ENCODE measurements around the gene MYO7B.

Gene MYO7B

GRCh38 chr2:127650785-127651380 lies 115.4 kb downstream of the MYO7B start:
- no peak for DNase-seq (ENCODE audit: low spot score)

- DNase-seq (ENCODE audit: low spot score): no peak
These were observed 115.9 kb downstream of the MYO7B start for GRCh38 chr2:127651381-127651809.

- DNase-seq (ENCODE audit: low spot score): no peak
These were observed 116.6 kb downstream of the MYO7B start for GRCh38 chr2:127651971-127652550.

- no peak for DNase-seq (ENCODE audit: low spot score)
These were observed 117.4 kb downstream of the MYO7B start for GRCh38 chr2:127652786-127653357.

- DNase-seq (ENCODE audit: low spot score): no peak
These were observed 118.1 kb downstream of the MYO7B start for GRCh38 chr2:127653421-127654083.

- no peak for DNase-seq (ENCODE audit: low spot score)
These were observed 118.8 kb downstream of the MYO7B start for GRCh38 chr2:127654084-127654837.

GRCh38 chr2:127654838-127655175 lies 119.3 kb downstream of the MYO7B start:
- no peak for DNase-seq (ENCODE audit: low spot score)

GRCh38 chr2:127655209-127656073 lies 120.0 kb downstream of the MYO7B start:
- no peak for DNase-seq (ENCODE audit: low spot score)

- no peak for DNase-seq (ENCODE audit: low spot score)
These were observed 121.2 kb downstream of the MYO7B start for GRCh38 chr2:127656569-127657231.

- no peak for DNase-seq (ENCODE audit: low spot score)
These were observed 121.7 kb downstream of the MYO7B start for GRCh38 chr2:127657232-127657595.

GRCh38 chr2:127658146-127658545 lies 122.7 kb downstream of the MYO7B start:
- DNase-seq (ENCODE audit: low spot score): no peak

GRCh38 chr2:127658641-127659407 lies 123.3 kb downstream of the MYO7B start:
- no peak for DNase-seq (ENCODE audit: low spot score)

- no peak for DNase-seq (ENCODE audit: low spot score)
These were observed 124.2 kb downstream of the MYO7B start for GRCh38 chr2:127659408-127660290.

- no peak for DNase-seq (ENCODE audit: low spot score)
These were observed 124.8 kb downstream of the MYO7B start for GRCh38 chr2:127660291-127660578.

- no peak for DNase-seq (ENCODE audit: low spot score)
These were observed 125.7 kb downstream of the MYO7B start for GRCh38 chr2:127661072-127661649.

GRCh38 chr2:127661949-127662510 lies 126.5 kb downstream of the MYO7B start:
- DNase-seq (ENCODE audit: low spot score): no peak

- DNase-seq (ENCODE audit: low spot score): no peak
These were observed 127.6 kb downstream of the MYO7B start for GRCh38 chr2:127662937-127663565.

- DNase-seq (ENCODE audit: low spot score): peak; percentile 44
These were observed 128.1 kb downstream of the MYO7B start for GRCh38 chr2:127663566-127664064.

Measured in ecto neural progenitor cell (in vitro differentiated cells).